Nephron (organoid): ENCODE data around the gene CAPN12.
"Not testable (repeated sequence)": the region's sequence is repeated elsewhere in the genome, so short reads cannot be mapped to it uniquely, and the experiment has no call there.

Source experiments
- H3K27ac Mint-ChIP-seq, 3 experiments: 2 replicates each; pipeline ENCODE4 v1.8.0; 2020; ENCODE audit warnings: mixed read lengths in 3 of 3, mild to moderate bottlenecking in 2 of 3, moderate library complexity in 1 of 3
- H3K27me3 Mint-ChIP-seq: 2 replicates; pipeline ENCODE4 v1.8.0; 2021; ENCODE audit warnings: low read depth, mild to moderate bottlenecking, moderate library complexity, mixed read lengths
- H3K36me3 Mint-ChIP-seq: 2 replicates; pipeline ENCODE4 v1.8.0; 2020; ENCODE audit warnings: low read depth, mixed read lengths
- H3K4me1 Mint-ChIP-seq: 2 replicates; pipeline ENCODE4 v1.8.0; 2020; ENCODE audit warnings: mixed read lengths
- H3K4me3 Mint-ChIP-seq, 3 experiments: 2 replicates each; pipeline ENCODE4 v1.8.0; 2020; ENCODE audit warnings: mild to moderate bottlenecking in 3 of 3, mixed read lengths in 3 of 3, moderate library complexity in 2 of 3
- H3K9me3 Mint-ChIP-seq: 2 replicates; pipeline ENCODE4 v1.8.0; 2020; ENCODE audit warnings: mixed read lengths
- CTCF ChIP-seq, 3 experiments: fragments of 200-600 bp; sonication (generic); IDR thresholded peaks; one replicate each; pipeline ENCODE4 v1.5.0; 2021; ENCODE audit warnings: antibody characterized with exemption in 3 of 3; ENCODE audit not compliant: unreplicated experiment in 3 of 3

CAPN12 gene

GRCh38 chr19:38769635-38770211 is 25.4 kb upstream of the CAPN12 start:
- peak overlapping the region in 1 of 3 experiments; percentile 11 for H3K4me3 Mint-ChIP-seq
- H3K4me1 Mint-ChIP-seq: no peaks in the 10 kb centered on the region
- H3K27ac Mint-ChIP-seq: peak overlapping the region in 1 of 3 experiments; percentile 34
- peaks cover 4% of the 10 kb centered on the region for H3K9me3 Mint-ChIP-seq
- no peaks in the 10 kb centered on the region for H3K36me3 Mint-ChIP-seq
- peak; percentile 59 to 78 (median 76) for TF ChIP-seq CTCF (IDR thresholded peaks at IDR 0.05; ENCODE audit: unreplicated experiment in 3 of 3)
- no peaks in the 10 kb centered on the region for H3K27me3 Mint-ChIP-seq

GRCh38 chr19:38766276-38767047 is 22.2 kb upstream of the CAPN12 start:
- H3K27me3 Mint-ChIP-seq: no peaks in the 10 kb centered on the region
- H3K27ac Mint-ChIP-seq: peak overlapping the region in 1 of 3 experiments; percentile 63
- no peaks in the 10 kb centered on the region for H3K4me1 Mint-ChIP-seq
- TF ChIP-seq CTCF (IDR thresholded peaks at IDR 0.05; ENCODE audit: unreplicated experiment in 3 of 3): no peak
- no peaks in the 10 kb centered on the region for H3K36me3 Mint-ChIP-seq
- H3K9me3 Mint-ChIP-seq: peaks cover 4% of the 10 kb centered on the region
- H3K4me3 Mint-ChIP-seq: no peak overlapping the region

GRCh38 chr19:38765214-38765613 is 20.9 kb upstream of the CAPN12 start:
- Mint-ChIP-seq H3K9me3 (peaks cover 4% of the 10 kb centered on the region), H3K27me3 (no peaks in the 10 kb centered on the region), H3K36me3 (no peaks in the 10 kb centered on the region), H3K27ac (peak overlapping the region in 1 of 3 experiments; percentile 33), H3K4me1 (no peaks in the 10 kb centered on the region), H3K4me3 (no peak overlapping the region)
- TF ChIP-seq CTCF (IDR thresholded peaks at IDR 0.05; ENCODE audit: unreplicated experiment in 3 of 3): no peak

GRCh38 chr19:38763795-38764220 is 19.5 kb upstream of the CAPN12 start:
- peak overlapping the region in 1 of 3 experiments; percentile 35 for H3K4me3 Mint-ChIP-seq
- H3K36me3 Mint-ChIP-seq: no peaks in the 10 kb centered on the region
- peak overlapping the region; percentile 74 to 98 (median 97) for H3K27ac Mint-ChIP-seq
- no peaks in the 10 kb centered on the region for H3K27me3 Mint-ChIP-seq
- TF ChIP-seq CTCF (IDR thresholded peaks at IDR 0.05; ENCODE audit: unreplicated experiment in 3 of 3): no peak
- peaks cover 4% of the 10 kb centered on the region for H3K9me3 Mint-ChIP-seq
- no peaks in the 10 kb centered on the region for H3K4me1 Mint-ChIP-seq

GRCh38 chr19:38761884-38762389 is 17.7 kb upstream of the CAPN12 start:
- H3K4me1 Mint-ChIP-seq, H3K36me3 Mint-ChIP-seq, H3K9me3 Mint-ChIP-seq, H3K4me3 Mint-ChIP-seq, H3K27me3 Mint-ChIP-seq: not testable (repeated sequence)
- H3K27ac Mint-ChIP-seq: peak overlapping the region in 1 of 3 experiments; percentile 68

GRCh38 chr19:38760805-38761517 is 16.7 kb upstream of the CAPN12 start:
- not testable (repeated sequence) for H3K9me3 Mint-ChIP-seq, H3K4me3 Mint-ChIP-seq, H3K27me3 Mint-ChIP-seq, H3K27ac Mint-ChIP-seq, H3K4me1 Mint-ChIP-seq, H3K36me3 Mint-ChIP-seq
